Heart left ventricle (tissue), 13 donors: Measurements from ENCODE around the gene OSMR.

ENCODE experiments used
- POLR2A ChIP-seq, 2 donors: fragments of 450-650 bp; IDR thresholded peaks; one replicate each; pipeline ENCODE4 v1.6.1; 2017; ENCODE audit warnings: antibody characterized with exemption in 2 of 2, mild to moderate bottlenecking in 2 of 2, moderate library complexity in 2 of 2
- TF ChIP-seq, protein P1 (sequence below), 12 donors: fragments of 200-600 bp; sonication (generic) in 4 of 12; IDR thresholded peaks; one replicate each; pipeline versions ENCODE4 v1.5.0 to v1.8.0; 2018 to 2022; ENCODE audit warnings: antibody characterized with exemption in 12 of 12, mild to moderate bottlenecking in 5 of 12
- donor health status: ischemic (EF 13 %, LVEDD 7.1; RV severe dilation, severe dysfunction).
- donor health status: DM: no; HTN: yes; CAD: no.
- donor health status: DM: no; HTN: no; CAD: no.
- donor health status: ischemic (EF 25% LVEDD 6.9; RV normal size, moderate dysfunction).
- donor health status: ischemic (EF 25% LVEDD 5.7; RV mildly dilated, moderate dysfunction).
- donor health status: ischemic (EF 35%, LVEDD 5.7; RV mildly dilated, moderate dysfunction).
- donor health status: nonischemic (EF 11% LVEDD 7.7; RV severe dilation, severe dysfunction).
- donor health status: DM: yes; HTN: yes; CAD: no.
- donor health status: PGD.
- donor health status: ischemic (EF 29% LVEDD 5.4; RV normal size, mild dysfunction).
- donor health status: nonischemic (EF 23%, LVEDD 6.1; RV moderate dilation, normal function).

DNA sequence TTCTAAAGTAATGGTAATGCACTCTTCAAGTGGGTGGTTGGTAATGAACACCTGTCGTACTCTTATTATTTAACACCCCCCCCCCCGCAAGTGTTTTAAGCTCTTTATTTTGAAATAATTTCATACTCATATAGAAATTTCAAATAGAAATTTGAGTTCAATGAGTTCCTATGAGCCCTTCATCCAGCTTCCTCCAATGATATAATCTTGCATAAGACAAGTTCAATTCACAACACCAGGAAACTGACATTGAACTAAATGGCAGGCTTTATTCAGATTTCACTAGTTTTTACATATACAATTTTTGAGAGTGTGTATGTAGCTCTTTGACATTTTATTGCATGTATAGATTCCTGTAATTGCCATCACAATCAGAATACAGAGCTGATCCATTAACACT lies 30.9 kb upstream of the OSMR start:
- TF ChIP-seq, protein P1, sequence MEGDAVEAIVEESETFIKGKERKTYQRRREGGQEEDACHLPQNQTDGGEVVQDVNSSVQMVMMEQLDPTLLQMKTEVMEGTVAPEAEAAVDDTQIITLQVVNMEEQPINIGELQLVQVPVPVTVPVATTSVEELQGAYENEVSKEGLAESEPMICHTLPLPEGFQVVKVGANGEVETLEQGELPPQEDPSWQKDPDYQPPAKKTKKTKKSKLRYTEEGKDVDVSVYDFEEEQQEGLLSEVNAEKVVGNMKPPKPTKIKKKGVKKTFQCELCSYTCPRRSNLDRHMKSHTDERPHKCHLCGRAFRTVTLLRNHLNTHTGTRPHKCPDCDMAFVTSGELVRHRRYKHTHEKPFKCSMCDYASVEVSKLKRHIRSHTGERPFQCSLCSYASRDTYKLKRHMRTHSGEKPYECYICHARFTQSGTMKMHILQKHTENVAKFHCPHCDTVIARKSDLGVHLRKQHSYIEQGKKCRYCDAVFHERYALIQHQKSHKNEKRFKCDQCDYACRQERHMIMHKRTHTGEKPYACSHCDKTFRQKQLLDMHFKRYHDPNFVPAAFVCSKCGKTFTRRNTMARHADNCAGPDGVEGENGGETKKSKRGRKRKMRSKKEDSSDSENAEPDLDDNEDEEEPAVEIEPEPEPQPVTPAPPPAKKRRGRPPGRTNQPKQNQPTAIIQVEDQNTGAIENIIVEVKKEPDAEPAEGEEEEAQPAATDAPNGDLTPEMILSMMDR (IDR thresholded peaks at IDR 0.05) = no peak
- no peak for TF ChIP-seq POLR2A (IDR thresholded peaks at IDR 0.05)
